DMS 273 (cell line): ENCODE data around the gene TMEM117.
A peak's percentile ranks its signal among the peaks of the same experiment; 100 is the strongest.
"Not testable (repeated sequence)": the region's sequence is repeated elsewhere in the genome, so short reads cannot be mapped to it uniquely, and the experiment has no call there.

Experiments
- DNase-seq: peaks from one replicate; lab custom pipeline; 2025; ENCODE audit not compliant: unreplicated experiment; lab: John Stamatoyannopoulos, UW

The TMEM117 gene

GRCh38 chr12:44367136-44367535 lies 531.3 kb downstream of the TMEM117 start:
- DNase-seq, result no peak

GRCh38 chr12:44367916-44368315 lies 532.0 kb downstream of the TMEM117 start:
- DNase-seq, result no peak

GRCh38 chr12:44369998-44370397 lies 534.1 kb downstream of the TMEM117 start:
- no peak for DNase-seq

- DNase-seq, result no peak
These were observed 535.1 kb downstream of the TMEM117 start for GRCh38 chr12:44370982-44371381.

- no peak for DNase-seq
These were observed 536.4 kb downstream of the TMEM117 start for GRCh38 chr12:44372259-44372658.

GRCh38 chr12:44375694-44376093 lies 539.8 kb downstream of the TMEM117 start:
- DNase-seq, result no peak

- peak; percentile 61 for DNase-seq
These were observed 541.7 kb downstream of the TMEM117 start for GRCh38 chr12:44377443-44378187.

GRCh38 chr12:44379113-44379512 lies 543.2 kb downstream of the TMEM117 start:
- not testable (repeated sequence) for DNase-seq

- peak; percentile 53 for DNase-seq
These were observed 544.0 kb downstream of the TMEM117 start for GRCh38 chr12:44379831-44380230.

GRCh38 chr12:44380861-44381260 lies 545.0 kb downstream of the TMEM117 start:
- peak; percentile 55 for DNase-seq

GRCh38 chr12:44381341-44381740 lies 545.5 kb downstream of the TMEM117 start:
- DNase-seq, result peak; percentile 88

- DNase-seq, result peak; percentile 51
These were observed 548.3 kb downstream of the TMEM117 start for GRCh38 chr12:44384136-44384535.

GRCh38 chr12:44385964-44386363 lies 550.1 kb downstream of the TMEM117 start:
- peak; percentile 56 for DNase-seq

- DNase-seq, result no peak
These were observed 551.7 kb downstream of the TMEM117 start for GRCh38 chr12:44387581-44387980.

GRCh38 chr12:44389038-44389437 lies 553.2 kb downstream of the TMEM117 start:
- DNase-seq, result no peak

- DNase-seq, result peak; percentile 64
These were observed 554.0 kb downstream of the TMEM117 start for GRCh38 chr12:44389896-44390295.

GRCh38 chr12:44397631-44398030 lies 561.8 kb downstream of the TMEM117 start:
- no peak for DNase-seq

GRCh38 chr12:44403185-44403584 lies 567.3 kb downstream of the TMEM117 start:
- no peak for DNase-seq

- no peak for DNase-seq
These were observed 569.4 kb downstream of the TMEM117 start for GRCh38 chr12:44405297-44405696.

- no peak for DNase-seq
These were observed 586.7 kb downstream of the TMEM117 start for GRCh38 chr12:44422559-44422958.

GRCh38 chr12:44428825-44429224 lies 592.9 kb downstream of the TMEM117 start:
- no peak for DNase-seq

GRCh38 chr12:44431647-44432343 lies 595.9 kb downstream of the TMEM117 start:
- no peak for DNase-seq
